ENCODE data around the gene MAP2K6. TPM values are rescaled to one million over a fixed set of nuclear protein-coding genes. Genes with fewer than 3 reads are reported as not detected.

The MAP2K6 gene
- total RNA-seq, 1 experiment from 2014 or later: 7.3 TPM

Other genes with a start within 250 kb of the MAP2K6 start
- gene ABCA10, start 185.9 kb upstream of the MAP2K6 start, total RNA-seq (2014; rRNA removed; shearing (Covaris generic)): 0.05 TPM in 1 of 2 replicates, not detected in the other
- 0.64 and 1.1 TPM in 2 replicates for gene ABCA5, start 87.6 kb upstream of the MAP2K6 start, total RNA-seq (2014; rRNA removed; shearing (Covaris generic))

Measured in HT1080 (cell line).